ENCODE measurements around the gene RHBDF2.

GRCh38 chr17:76538281-76538931 lies 37.2 kb upstream of the RHBDF2 start:
- TF ChIP-seq POLR2A (IDR thresholded peaks at IDR 0.05) (no peak), CTCF (IDR thresholded peaks at IDR 0.05) (no peak), POLR2AphosphoS5 (IDR thresholded peaks at IDR 0.05; ENCODE audit: insufficient read depth in 1 of 2, low read depth in 1 of 2) (peak in 1 of 2 donors; percentile 39)
